ENCODE measurements around the gene OR4E1.
"Not testable (repeated sequence)": the region's sequence is repeated elsewhere in the genome, so short reads cannot be mapped to it uniquely, and the experiment has no call there.

The OR4E1 gene

GRCh38 chr14:21634840-21635239, 38.8 kb downstream of the OR4E1 start, which contains the start of gene OR10G2:
TSS of gene OR10G2 (minus strand) at chr14:21634940. CDS start at chr14:21634842, 98 bp downstream.
- H3K36me3 ChIP-seq (replicated peaks), result no peaks in the 10 kb centered on the region
- no peaks in the 10 kb centered on the region for H3K4me1 ChIP-seq
- no peak within 1 kb of the TSS for H3K4me3 ChIP-seq

GRCh38 chr14:21631084-21631483, 42.5 kb downstream of the OR4E1 start:
- Histone ChIP-seq H3K4me1 (no peaks in the 10 kb centered on the region), H3K4me3 (no peak overlapping the region), H3K9me3 (no peaks in the 10 kb centered on the region), H3K27me3 (ENCODE audit: low read depth) (peaks cover 2% of the 10 kb centered on the region; the same call in 1 of the 2 replicates), H3K36me3 (replicated peaks) (no peaks in the 10 kb centered on the region)
- in situ Hi-C loops (cut with MboI; ENCODE audit: low sequenced_read_pairs), result no loop called here
- no peak for DNase-seq (ENCODE audit: low spot score in 2 of 2)

More at GRCh38 chr14:21634840-21635239, 38.8 kb downstream of the OR4E1 start, which contains the start of gene OR10G2:
- in situ Hi-C loops (cut with MboI; ENCODE audit: low sequenced_read_pairs), result no loop called here
- Histone ChIP-seq H3K27me3 (ENCODE audit: low read depth) (peaks cover 2% of the 10 kb centered on the region; the same call in 1 of the 2 replicates), H3K9me3 (no peaks in the 10 kb centered on the region)
- no peak for DNase-seq (ENCODE audit: low spot score in 2 of 2)

GRCh38 chr14:21630503-21630902, 43.1 kb downstream of the OR4E1 start:
- H3K4me1 ChIP-seq; DNase-seq (ENCODE audit: low spot score in 2 of 2); H3K9me3 ChIP-seq; in situ Hi-C loops (cut with MboI; ENCODE audit: low sequenced_read_pairs); H3K27me3 ChIP-seq (ENCODE audit: low read depth); H3K36me3 ChIP-seq (replicated peaks); H3K4me3 ChIP-seq: not testable (repeated sequence)

- Histone ChIP-seq H3K9me3 (no peaks in the 10 kb centered on the region), H3K27me3 (ENCODE audit: low read depth) (no peaks in the 10 kb centered on the region), H3K36me3 (replicated peaks) (no peaks in the 10 kb centered on the region), H3K4me1 (no peaks in the 10 kb centered on the region), H3K4me3 (no peak overlapping the region)
- no peak for DNase-seq (ENCODE audit: low spot score in 2 of 2)
- in situ Hi-C loops (cut with MboI; ENCODE audit: low sequenced_read_pairs), result no loop called here
These were observed 47.0 kb downstream of the OR4E1 start for GRCh38 chr14:21626491-21627230.
